Glutamatergic neuron (in vitro differentiated cells): ENCODE results near the gene FAM229B. TPM values are rescaled to one million over a fixed set of nuclear protein-coding genes. Genes with fewer than 3 reads are reported as not detected.
"Not testable (repeated sequence)": the region's sequence is repeated elsewhere in the genome, so short reads cannot be mapped to it uniquely, and the experiment has no call there.

ENCODE experiments used
- DNase-seq: peaks from one replicate; pipeline ENCODE4 v3.0.0; 2022
- H3K27ac Mint-ChIP-seq: one replicate; pipeline ENCODE4 v1.8.0; 2020; ENCODE audit warnings: mild to moderate bottlenecking, mixed read lengths, inconsistent platforms; ENCODE audit not compliant: unreplicated experiment
- H3K27me3 Mint-ChIP-seq: one replicate; pipeline ENCODE4 v1.8.0; 2020; ENCODE audit warnings: mild to moderate bottlenecking, moderate library complexity, mixed read lengths, inconsistent platforms; ENCODE audit not compliant: unreplicated experiment
- H3K36me3 Mint-ChIP-seq: one replicate; pipeline ENCODE4 v1.8.0; 2020; ENCODE audit warnings: mild to moderate bottlenecking, mixed read lengths, inconsistent platforms; ENCODE audit not compliant: unreplicated experiment
- H3K4me1 Mint-ChIP-seq: one replicate; pipeline ENCODE4 v1.8.0; 2020; ENCODE audit warnings: mild to moderate bottlenecking, low read depth, mixed read lengths, inconsistent platforms; ENCODE audit not compliant: unreplicated experiment
- H3K4me3 Mint-ChIP-seq: one replicate; pipeline ENCODE4 v1.8.0; 2020; ENCODE audit warnings: mild to moderate bottlenecking, mixed read lengths, inconsistent platforms; ENCODE audit not compliant: unreplicated experiment
- H3K9me3 Mint-ChIP-seq: one replicate; pipeline ENCODE4 v1.8.0; 2020; ENCODE audit warnings: mild to moderate bottlenecking, moderate library complexity, mixed read lengths, inconsistent platforms; ENCODE audit not compliant: unreplicated experiment
- CTCF ChIP-seq: fragments of 200-600 bp; sonication (generic); IDR thresholded peaks from one replicate; pipeline ENCODE4 v1.5.0; 2021; ENCODE audit not compliant: partially characterized antibody, unreplicated experiment
- total RNA-seq: library from RNA; stranded (reverse); fragmentation: NEBNext Ultra II Directional; extraction: Animal tissue kit (Norgen Biotek cat#: 25700); gene quantifications from one replicate; pipeline ENCODE4 v1.2.1, GENCODE V29; 2021; ENCODE audit not compliant: unreplicated experiment

FAM229B gene
- total RNA-seq, 1 donor from 2014 or later, result 20.3 TPM

- peaks cover 13% of the 10 kb centered on the region for H3K4me1 Mint-ChIP-seq
- H3K36me3 Mint-ChIP-seq, result no peaks in the 10 kb centered on the region
- no peaks in the 10 kb centered on the region for H3K27me3 Mint-ChIP-seq
- no peak overlapping the region for H3K27ac Mint-ChIP-seq
- TF ChIP-seq CTCF, result no peak
- peaks cover 4% of the 10 kb centered on the region for H3K9me3 Mint-ChIP-seq
- DNase-seq, result no peak
- no peak overlapping the region for H3K4me3 Mint-ChIP-seq
Measured at GRCh38 chr6:112044856-112045255, 42.5 kb upstream of the FAM229B start.

GRCh38 chr6:112047523-112047922, 39.9 kb upstream of the FAM229B start:
- DNase-seq, H3K27me3 Mint-ChIP-seq, H3K4me1 Mint-ChIP-seq, H3K4me3 Mint-ChIP-seq, H3K36me3 Mint-ChIP-seq, H3K27ac Mint-ChIP-seq: not testable (repeated sequence)
- peaks cover 11% of the 10 kb centered on the region for H3K9me3 Mint-ChIP-seq

- H3K4me1 Mint-ChIP-seq, result peaks cover 3% of the 10 kb centered on the region
- peaks cover 8% of the 10 kb centered on the region for H3K9me3 Mint-ChIP-seq
- TF ChIP-seq CTCF, result no peak
- no peaks in the 10 kb centered on the region for H3K36me3 Mint-ChIP-seq
- DNase-seq, result no peak
- H3K4me3 Mint-ChIP-seq, result no peak overlapping the region
- H3K27ac Mint-ChIP-seq, result no peak overlapping the region
- no peaks in the 10 kb centered on the region for H3K27me3 Mint-ChIP-seq
Measured at GRCh38 chr6:112049026-112049799, 38.2 kb upstream of the FAM229B start.

GRCh38 chr6:112049996-112050395, 37.4 kb upstream of the FAM229B start:
- TF ChIP-seq CTCF, result no peak
- H3K36me3 Mint-ChIP-seq, result no peaks in the 10 kb centered on the region
- no peak overlapping the region for H3K4me3 Mint-ChIP-seq
- H3K4me1 Mint-ChIP-seq, result peaks cover 3% of the 10 kb centered on the region
- no peak overlapping the region for H3K27ac Mint-ChIP-seq
- no peaks in the 10 kb centered on the region for H3K27me3 Mint-ChIP-seq
- peaks cover 7% of the 10 kb centered on the region for H3K9me3 Mint-ChIP-seq
- DNase-seq, result no peak

- DNase-seq, result no peak
Measured at GRCh38 chr6:112050429-112050828, 37.0 kb upstream of the FAM229B start.

GRCh38 chr6:112051251-112051740, 36.1 kb upstream of the FAM229B start:
- H3K4me3 Mint-ChIP-seq, H3K9me3 Mint-ChIP-seq, H3K36me3 Mint-ChIP-seq, H3K27me3 Mint-ChIP-seq, H3K4me1 Mint-ChIP-seq, DNase-seq: not testable (repeated sequence)
- H3K27ac Mint-ChIP-seq, result peak overlapping the region; percentile 4

More at GRCh38 chr6:112050429-112050828, 37.0 kb upstream of the FAM229B start:
- H3K27me3 Mint-ChIP-seq, result no peaks in the 10 kb centered on the region
- peaks cover 7% of the 10 kb centered on the region for H3K9me3 Mint-ChIP-seq
- H3K36me3 Mint-ChIP-seq, result no peaks in the 10 kb centered on the region
- TF ChIP-seq CTCF, result no peak
- no peak overlapping the region for H3K27ac Mint-ChIP-seq
- no peak overlapping the region for H3K4me3 Mint-ChIP-seq
- H3K4me1 Mint-ChIP-seq, result peaks cover 3% of the 10 kb centered on the region
